ENCODE results near the gene BCL7A.

BCL7A gene

GRCh38 chr12:121990692-121991603 is 30.7 kb upstream of the BCL7A start:
- H3K4me3 Mint-ChIP-seq, result peak overlapping the region; percentile 8
- peaks cover 25% of the 10 kb centered on the region for H3K4me1 Mint-ChIP-seq
- peak; percentile 89 for ATAC-seq
- H3K36me3 Mint-ChIP-seq, result no peaks in the 10 kb centered on the region
- H3K9me3 Mint-ChIP-seq, result no peaks in the 10 kb centered on the region
- H3K27ac Mint-ChIP-seq, result peak overlapping the region; percentile 88
- no peaks in the 10 kb centered on the region for H3K27me3 Mint-ChIP-seq

DNA sequence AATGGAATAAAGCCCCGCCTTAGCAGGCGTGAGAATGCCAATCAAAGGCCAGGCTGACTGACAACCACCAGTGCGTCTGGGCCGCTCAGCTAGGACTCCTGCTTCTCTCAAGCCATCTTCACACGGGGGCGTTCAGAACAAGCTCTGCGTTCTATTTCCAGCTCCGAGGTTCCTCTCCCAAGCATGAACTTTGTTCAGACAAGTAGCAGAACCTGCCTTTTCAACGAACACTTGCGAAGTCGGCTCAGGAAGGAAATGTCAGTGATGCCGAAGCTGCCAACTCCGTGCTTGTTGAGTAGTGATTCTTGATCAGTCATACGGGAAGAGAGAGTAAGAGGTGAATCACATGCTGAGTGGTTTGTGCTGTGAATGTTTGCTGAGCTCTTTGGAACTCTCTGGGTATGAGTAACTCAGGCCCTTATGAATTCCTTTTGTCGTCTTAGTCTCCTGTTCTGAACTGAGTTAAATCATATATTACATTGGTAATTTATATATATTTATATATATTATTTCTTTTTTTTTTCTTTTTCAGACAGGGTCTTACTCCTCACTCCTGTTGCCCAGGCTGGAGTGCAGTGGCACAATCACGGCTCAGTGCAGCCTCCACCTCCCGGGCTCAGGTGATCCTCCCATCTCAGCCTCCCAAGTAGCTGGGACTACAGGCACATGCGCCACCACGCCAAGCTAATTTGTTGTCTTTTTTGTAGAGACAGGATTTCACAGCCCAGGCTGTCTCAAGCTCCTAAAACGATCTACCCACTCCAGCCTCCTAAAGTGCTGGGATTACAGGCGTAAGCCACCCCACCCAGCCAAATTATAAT is 29.4 kb upstream of the BCL7A start:
- H3K4me3 Mint-ChIP-seq, result peak overlapping the region; percentile 44

DNA sequence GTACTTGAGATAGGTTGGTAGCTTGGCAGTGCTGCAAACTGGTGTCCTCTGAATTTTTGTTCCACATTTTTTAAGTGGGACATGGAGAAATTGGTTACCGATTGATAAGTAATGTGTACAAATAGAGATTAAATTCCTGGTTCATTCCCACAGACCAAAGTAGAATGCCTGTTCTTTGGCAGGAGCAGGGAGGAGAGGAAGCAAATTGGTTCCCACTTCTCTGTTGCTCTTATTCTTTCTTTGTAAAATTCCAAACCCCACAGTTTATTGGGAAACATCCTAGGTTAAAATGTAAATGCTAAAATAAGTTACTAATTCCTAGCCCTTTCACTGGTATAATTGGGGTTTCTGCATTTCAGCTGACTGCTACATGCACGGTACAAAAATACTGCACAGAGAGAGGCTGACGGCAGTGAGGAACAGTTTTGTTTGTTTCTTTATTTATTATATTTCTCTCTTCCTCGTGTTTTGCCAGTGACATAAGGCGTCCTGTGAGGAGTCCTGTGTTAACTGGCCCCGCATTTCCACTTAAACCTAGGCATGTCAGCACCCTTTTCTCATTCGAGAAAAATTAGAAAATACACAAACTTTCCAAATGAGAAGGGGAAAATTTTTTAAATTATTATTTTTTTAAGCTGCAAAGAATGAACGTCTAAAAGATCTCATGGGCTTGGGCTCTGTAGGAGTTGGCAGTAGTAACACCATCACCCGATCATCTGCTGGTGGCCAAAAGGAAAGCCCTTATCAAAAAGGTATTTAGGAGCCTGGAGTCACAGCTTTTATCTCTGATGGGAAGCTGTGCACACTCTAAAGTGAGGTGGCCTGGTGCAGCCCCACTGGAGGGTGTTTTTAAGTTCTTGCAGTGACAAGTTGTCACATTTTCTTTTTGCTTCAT is 25.4 kb upstream of the BCL7A start:
- H3K27me3 Mint-ChIP-seq, result no peaks in the 10 kb centered on the region
- H3K4me1 Mint-ChIP-seq, result peaks cover 15% of the 10 kb centered on the region
- no peak for ATAC-seq
- no peaks in the 10 kb centered on the region for H3K36me3 Mint-ChIP-seq
- H3K9me3 Mint-ChIP-seq, result no peaks in the 10 kb centered on the region
- peak overlapping the region; percentile 46 for H3K27ac Mint-ChIP-seq
- no peak overlapping the region for H3K4me3 Mint-ChIP-seq

More for the DNA sequence above, 29.4 kb upstream of the BCL7A start:
- no peaks in the 10 kb centered on the region for H3K27me3 Mint-ChIP-seq
- peak overlapping the region; percentile 88 for H3K27ac Mint-ChIP-seq
- no peaks in the 10 kb centered on the region for H3K9me3 Mint-ChIP-seq
- peak; percentile 92 for ATAC-seq
- H3K4me1 Mint-ChIP-seq, result peaks cover 32% of the 10 kb centered on the region
- no peaks in the 10 kb centered on the region for H3K36me3 Mint-ChIP-seq

DNA sequence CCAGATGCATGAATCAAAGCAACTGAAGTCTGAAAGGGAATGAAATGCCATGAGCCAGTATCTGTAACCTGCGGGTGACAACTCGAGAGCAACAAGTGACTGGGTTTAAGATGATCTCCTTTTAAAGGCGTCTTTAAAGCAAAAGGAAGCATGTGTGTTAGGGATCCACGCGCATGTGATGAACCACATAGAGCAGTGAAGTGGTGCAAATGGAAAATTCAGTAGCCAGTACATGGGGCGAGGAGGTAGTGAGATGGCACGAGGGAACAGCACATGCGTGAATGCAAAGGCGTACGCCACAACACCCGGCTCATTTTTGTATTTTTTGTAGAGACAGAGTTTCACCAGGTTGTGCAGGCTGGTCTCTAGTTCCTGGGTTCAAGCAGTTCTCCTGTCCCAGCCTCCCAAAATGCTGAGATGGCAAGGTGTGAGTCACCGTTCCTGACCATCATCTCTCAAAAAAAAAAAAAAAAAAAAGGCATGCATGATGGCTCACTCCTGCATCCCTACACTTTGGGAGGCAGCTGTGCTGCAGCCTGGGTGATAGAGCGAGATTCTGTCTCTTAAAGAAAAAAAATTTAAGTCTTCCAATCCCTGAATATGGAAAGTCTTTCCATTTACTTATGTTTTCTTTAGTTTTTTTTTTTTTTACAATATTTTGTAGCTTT is 24.6 kb upstream of the BCL7A start:
- peak overlapping the region; percentile 46 for H3K27ac Mint-ChIP-seq
- no peaks in the 10 kb centered on the region for H3K36me3 Mint-ChIP-seq
- H3K27me3 Mint-ChIP-seq, result no peaks in the 10 kb centered on the region
- no peak overlapping the region for H3K4me3 Mint-ChIP-seq
- peaks cover 7% of the 10 kb centered on the region for H3K4me1 Mint-ChIP-seq
- ATAC-seq, result no peak
- H3K9me3 Mint-ChIP-seq, result no peaks in the 10 kb centered on the region

GRCh38 chr12:122001466-122002209 is 20.0 kb upstream of the BCL7A start:
- Mint-ChIP-seq H3K9me3 (no peaks in the 10 kb centered on the region), H3K27ac (no peak overlapping the region), H3K4me1 (peaks cover 47% of the 10 kb centered on the region), H3K27me3 (no peaks in the 10 kb centered on the region), H3K36me3 (no peaks in the 10 kb centered on the region), H3K4me3 (no peak overlapping the region)
- no peak for ATAC-seq

DNA sequence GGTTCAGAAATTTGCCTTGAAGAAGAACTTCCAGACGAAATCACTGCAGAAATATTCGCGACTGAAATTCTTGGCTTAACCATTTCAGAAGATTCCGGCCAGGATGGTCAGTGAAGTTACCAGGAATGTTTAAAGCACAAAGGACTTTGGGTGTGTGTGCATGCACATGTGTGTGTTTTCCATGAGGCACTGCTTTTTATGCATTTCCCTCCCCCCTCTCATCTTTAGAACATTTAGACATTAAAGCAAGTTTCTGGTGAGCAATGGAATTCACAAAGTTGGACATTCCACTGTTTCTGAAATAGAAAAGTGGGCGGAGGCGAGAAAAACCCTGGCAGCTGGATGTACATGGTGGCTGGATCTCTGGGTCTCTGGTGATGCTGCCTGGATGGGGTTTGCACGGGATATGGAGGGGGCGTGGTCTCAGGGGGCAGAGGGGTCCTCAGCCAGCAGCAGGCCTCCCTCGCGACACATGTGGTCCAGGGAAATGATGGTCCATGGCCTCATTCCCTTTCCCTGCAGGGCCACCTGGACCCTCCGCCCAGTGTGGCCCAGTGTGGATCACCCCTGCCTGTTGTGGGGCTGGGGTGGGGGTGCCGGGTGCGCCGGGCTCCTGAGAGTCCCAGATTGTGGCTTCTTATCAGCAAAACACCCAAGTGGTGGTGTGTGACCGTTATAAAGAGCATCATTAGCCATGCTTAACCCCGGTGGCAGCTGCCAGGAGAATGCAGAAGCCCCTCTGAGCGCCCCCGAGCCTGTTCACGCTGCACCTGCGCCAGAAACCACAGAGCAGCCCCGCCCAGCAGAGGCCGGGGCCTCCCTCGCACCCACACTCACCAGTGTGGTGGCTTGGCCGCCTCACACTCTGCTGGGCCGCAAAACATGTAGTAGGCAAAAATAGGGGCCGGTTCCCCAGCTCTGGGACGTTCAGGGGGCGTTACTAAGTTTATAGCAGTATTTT is 17.8 kb upstream of the BCL7A start:
- ATAC-seq, result peak; percentile 91
- no peaks in the 10 kb centered on the region for H3K36me3 Mint-ChIP-seq
- H3K27me3 Mint-ChIP-seq, result peaks cover 7% of the 10 kb centered on the region
- H3K27ac Mint-ChIP-seq, result peak overlapping the region; percentile 76
- H3K4me1 Mint-ChIP-seq, result peaks cover 57% of the 10 kb centered on the region
- no peak overlapping the region for H3K4me3 Mint-ChIP-seq
- H3K9me3 Mint-ChIP-seq, result no peaks in the 10 kb centered on the region

GRCh38 chr12:122004633-122005071 is 17.0 kb upstream of the BCL7A start:
- Mint-ChIP-seq H3K27me3 (peaks cover 14% of the 10 kb centered on the region), H3K9me3 (no peaks in the 10 kb centered on the region), H3K36me3 (no peaks in the 10 kb centered on the region), H3K4me1 (peaks cover 65% of the 10 kb centered on the region), H3K27ac (peak overlapping the region; percentile 76), H3K4me3 (no peak overlapping the region)
- peak; percentile 70 for ATAC-seq

- ATAC-seq, result no peak
- H3K4me1 Mint-ChIP-seq, result peaks cover 70% of the 10 kb centered on the region
These were observed 16.4 kb upstream of the BCL7A start for GRCh38 chr12:122005252-122005776.

DNA sequence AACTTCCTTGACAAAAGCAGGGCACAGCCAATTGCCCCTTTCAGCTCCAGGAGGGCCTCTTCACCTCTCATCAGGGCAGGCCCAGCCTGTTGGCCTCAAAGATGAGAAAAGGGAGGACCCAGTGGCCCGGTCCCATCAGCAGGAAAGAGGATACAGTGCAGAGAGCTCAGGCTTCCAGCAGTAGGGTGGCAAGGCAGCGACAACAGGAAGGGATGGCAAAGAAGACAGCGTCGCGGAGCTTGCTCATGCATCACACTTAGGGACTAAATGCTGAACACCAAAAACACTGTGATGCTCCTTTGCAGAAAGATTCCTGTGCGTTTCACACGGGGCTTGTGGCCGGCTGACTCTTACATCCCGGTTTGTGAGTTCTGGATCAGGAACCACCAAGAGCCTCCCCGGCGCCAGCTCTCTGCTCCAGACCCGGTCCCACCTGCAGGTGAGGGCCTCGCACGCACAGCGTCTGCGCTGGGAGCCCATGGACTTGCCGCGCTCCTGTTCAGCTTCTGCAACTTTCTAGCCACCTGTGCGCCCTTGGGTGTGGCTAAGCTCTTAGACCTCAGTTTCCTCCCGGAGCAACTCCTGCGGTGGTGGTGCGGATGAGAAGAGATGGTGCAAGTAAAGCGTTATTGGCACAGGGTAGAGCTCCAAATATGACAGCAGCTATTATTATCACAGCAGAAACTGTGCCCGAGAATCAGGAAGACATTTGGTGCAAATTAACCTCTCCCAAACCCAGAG is 15.3 kb upstream of the BCL7A start:
- Mint-ChIP-seq H3K9me3 (no peaks in the 10 kb centered on the region), H3K27me3 (peaks cover 25% of the 10 kb centered on the region), H3K4me3 (peak overlapping the region; percentile 32), H3K4me1 (peaks cover 75% of the 10 kb centered on the region), H3K27ac (peak overlapping the region; percentile 76), H3K36me3 (no peaks in the 10 kb centered on the region)
- ATAC-seq, result no peak

More at GRCh38 chr12:122005252-122005776, 16.4 kb upstream of the BCL7A start:
- Mint-ChIP-seq H3K4me3 (peak overlapping the region; percentile 32), H3K27me3 (peaks cover 19% of the 10 kb centered on the region), H3K9me3 (no peaks in the 10 kb centered on the region), H3K36me3 (no peaks in the 10 kb centered on the region), H3K27ac (peak overlapping the region; percentile 76)

GRCh38 chr12:122009741-122010140 is 11.9 kb upstream of the BCL7A start:
- peaks cover 37% of the 10 kb centered on the region for H3K27me3 Mint-ChIP-seq
- H3K4me1 Mint-ChIP-seq, result peaks cover 53% of the 10 kb centered on the region
- no peaks in the 10 kb centered on the region for H3K36me3 Mint-ChIP-seq
- ATAC-seq, result peak; percentile 64
- H3K9me3 Mint-ChIP-seq, result no peaks in the 10 kb centered on the region
- peak overlapping the region; percentile 43 for H3K4me3 Mint-ChIP-seq
- H3K27ac Mint-ChIP-seq, result peak overlapping the region; percentile 73

- H3K4me3 Mint-ChIP-seq, result no peak overlapping the region
- peaks cover 37% of the 10 kb centered on the region for H3K27me3 Mint-ChIP-seq
- H3K9me3 Mint-ChIP-seq, result no peaks in the 10 kb centered on the region
- H3K4me1 Mint-ChIP-seq, result peaks cover 29% of the 10 kb centered on the region
- H3K36me3 Mint-ChIP-seq, result no peaks in the 10 kb centered on the region
- H3K27ac Mint-ChIP-seq, result no peak overlapping the region
- no peak for ATAC-seq
These were observed 9.5 kb upstream of the BCL7A start for GRCh38 chr12:122012184-122012583.

DNA sequence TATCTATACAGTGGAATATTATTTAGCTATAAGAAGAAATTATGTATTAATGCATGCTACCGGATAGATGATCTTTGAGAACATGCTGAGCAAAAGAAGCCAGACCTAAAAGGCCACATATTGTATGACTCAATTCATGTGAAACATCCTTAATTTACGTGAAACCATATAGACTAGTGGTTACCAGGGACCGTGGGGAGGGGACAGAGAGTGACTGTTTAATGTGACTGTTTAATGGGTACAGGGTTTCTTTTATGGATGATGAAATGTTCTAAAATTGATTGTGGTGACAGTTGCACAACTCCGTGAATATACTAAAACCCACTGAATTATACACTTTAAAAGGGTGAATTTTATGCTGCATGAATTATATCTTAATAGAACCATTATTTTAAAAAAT is 8.5 kb upstream of the BCL7A start:
- no peak for ATAC-seq
- no peak overlapping the region for H3K27ac Mint-ChIP-seq
- no peaks in the 10 kb centered on the region for H3K9me3 Mint-ChIP-seq
- H3K27me3 Mint-ChIP-seq, result peaks cover 37% of the 10 kb centered on the region
- no peak overlapping the region for H3K4me3 Mint-ChIP-seq
- peaks cover 23% of the 10 kb centered on the region for H3K4me1 Mint-ChIP-seq
- no peaks in the 10 kb centered on the region for H3K36me3 Mint-ChIP-seq

Data from stimulated activated memory B cell treated with anti-CD40 and anti-IgM and Interleukin-4, amounts not matched to agents 10 μg/mL and 1 μg/mL and 100 μg/mL, for 72 hours (primary cell).